Astrocyte (in vitro differentiated cells and primary cell): Measurements from ENCODE around the gene NLRP6. TPM values are rescaled to one million over a fixed set of nuclear protein-coding genes. Genes with fewer than 3 reads are reported as not detected.
"Not testable (repeated sequence)": the region's sequence is repeated elsewhere in the genome, so short reads cannot be mapped to it uniquely, and the experiment has no call there.

Source experiments
- DNase-seq: peaks from one replicate; pipeline ENCODE4 v3.0.0-alpha.2; 2010; ENCODE audit warnings: low read depth
- FAIRE-seq: peaks from 2 replicates; lab custom pipeline; 2011; peaks lifted over from hg19 to GRCh38; lab: Jason Lieb, UNC
- H2AFZ ChIP-seq: 2 replicates; pipeline ENCODE4 v1.6.0; 2012; ENCODE audit warnings: low read depth, low read length, inconsistent platforms
- H3K27ac ChIP-seq: 2 replicates; pipeline ENCODE4 v1.5.1; 2011; ENCODE audit warnings: low read depth, low read length, inconsistent platforms
- H3K27me3 ChIP-seq: 2 replicates; pipeline ENCODE4 v1.6.0; 2011; ENCODE audit warnings: low read length, inconsistent platforms; ENCODE audit not compliant: insufficient read depth
- H3K36me3 ChIP-seq: 2 replicates; pipeline ENCODE4 v1.5.1; 2011; ENCODE audit warnings: low read length, inconsistent platforms; ENCODE audit not compliant: insufficient read depth
- H3K4me1 ChIP-seq: 2 replicates; pipeline ENCODE4 v1.5.1; 2011; ENCODE audit warnings: low read length, inconsistent platforms; ENCODE audit not compliant: insufficient read depth
- H3K4me2 ChIP-seq: 2 replicates; pipeline ENCODE4 v1.6.0; 2012; ENCODE audit warnings: low read length, inconsistent platforms
- H3K4me3 ChIP-seq: 2 replicates; pipeline ENCODE4 v1.5.1; 2011; ENCODE audit warnings: low read depth, mild to moderate bottlenecking, low read length, inconsistent platforms; ENCODE audit not compliant: insufficient read depth
- H3K79me2 ChIP-seq: 2 replicates; pipeline ENCODE4 v1.6.0; 2012; ENCODE audit warnings: mild to moderate bottlenecking, low read length, inconsistent platforms; ENCODE audit not compliant: insufficient read depth
- H3K9ac ChIP-seq: 2 replicates; pipeline ENCODE4 v1.6.0; 2012; ENCODE audit warnings: mild to moderate bottlenecking, low read length, inconsistent platforms
- H3K9me3 ChIP-seq: 2 replicates; pipeline ENCODE4 v1.5.1; 2012; ENCODE audit warnings: low read depth, mild to moderate bottlenecking, low read length, inconsistent platforms; ENCODE audit not compliant: insufficient read depth
- H4K20me1 ChIP-seq: 2 replicates; pipeline ENCODE4 v1.6.0; 2012; ENCODE audit warnings: low read length, inconsistent platforms; ENCODE audit not compliant: insufficient read depth
- H3K27ac Mint-ChIP-seq: one replicate; pipeline ENCODE4 v1.8.0; 2021; ENCODE audit warnings: mild to moderate bottlenecking, mixed read lengths; ENCODE audit not compliant: unreplicated experiment
- H3K27me3 Mint-ChIP-seq: one replicate; pipeline ENCODE4 v1.8.0; 2021; ENCODE audit warnings: low read depth, mixed read lengths; ENCODE audit not compliant: unreplicated experiment
- H3K36me3 Mint-ChIP-seq: one replicate; pipeline ENCODE4 v1.8.0; 2021; ENCODE audit warnings: low read depth, mixed read lengths; ENCODE audit not compliant: unreplicated experiment
- H3K4me1 Mint-ChIP-seq: one replicate; pipeline ENCODE4 v1.8.0; 2021; ENCODE audit warnings: low read depth, mixed read lengths; ENCODE audit not compliant: unreplicated experiment
- H3K4me3 Mint-ChIP-seq: one replicate; pipeline ENCODE4 v1.8.0; 2021; ENCODE audit warnings: mild to moderate bottlenecking, moderate library complexity, mixed read lengths; ENCODE audit not compliant: unreplicated experiment
- H3K9me3 Mint-ChIP-seq: one replicate; pipeline ENCODE4 v1.8.0; 2021; ENCODE audit warnings: mild to moderate bottlenecking, mixed read lengths; ENCODE audit not compliant: unreplicated experiment
- EZH2 ChIP-seq: IDR thresholded peaks from 2 replicates; pipeline ENCODE4 v1.6.1; 2012; ENCODE audit warnings: mild to moderate bottlenecking, low read length, inconsistent platforms; ENCODE audit not compliant: insufficient read depth
- total RNA-seq: library from RNA; stranded (reverse); gene quantifications from 2 replicates; pipeline ENCODE4 v1.2.1, GENCODE V29; 2021
- TF ChIP-seq, protein P1 (sequence below): IDR thresholded peaks from 2 replicates; pipeline ENCODE4 v1.5.1; 2011; ENCODE audit warnings: low read depth, mild to moderate bottlenecking, inconsistent platforms, low read length, moderate library complexity; ENCODE audit not compliant: insufficient read depth

Gene NLRP6
- total RNA-seq, 1 donor from 2014 or later, result not detected

DNA sequence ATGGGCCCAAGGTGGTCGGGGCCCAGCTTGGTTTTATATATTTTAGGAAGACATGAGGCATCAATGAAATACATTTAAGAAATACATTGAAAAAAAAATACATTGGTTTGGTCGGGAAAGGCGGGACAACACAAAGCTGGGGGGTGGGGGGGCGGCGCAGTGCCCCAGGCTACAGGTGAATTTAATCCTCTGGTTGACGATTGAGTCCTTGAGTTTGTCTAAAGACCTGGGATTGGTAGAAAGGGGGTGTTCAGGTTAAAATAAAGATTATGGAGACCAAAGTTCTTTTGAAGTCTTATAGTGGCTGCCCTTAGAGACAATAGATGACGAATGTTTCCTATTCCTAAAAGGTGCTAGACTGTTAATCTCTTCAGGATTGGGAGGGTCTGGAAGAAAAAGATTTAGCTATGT, 38.7 kb downstream of the NLRP6 start:
- peak overlapping the region; percentile 91 for H3K4me3 Mint-ChIP-seq
- no peaks in the 10 kb centered on the region for H3K9me3 ChIP-seq
- H4K20me1 ChIP-seq, result no peaks in the 10 kb centered on the region
- H2AFZ ChIP-seq, result no peak overlapping the region
- DNase-seq (no peak), FAIRE-seq (no peak)
- no peaks in the 10 kb centered on the region for H3K36me3 ChIP-seq
- no peaks in the 10 kb centered on the region for H3K27me3 Mint-ChIP-seq
- no peak overlapping the region for H3K4me3 ChIP-seq
- peak overlapping the region; percentile 88 for H3K27ac Mint-ChIP-seq
- H3K27ac ChIP-seq, result no peak overlapping the region
- peaks cover 28% of the 10 kb centered on the region for H3K4me1 Mint-ChIP-seq
- peaks cover 13% of the 10 kb centered on the region for H3K4me1 ChIP-seq
- H3K27me3 ChIP-seq, result peaks cover 26% of the 10 kb centered on the region
- peaks cover 7% of the 10 kb centered on the region for H3K36me3 Mint-ChIP-seq
- no peak overlapping the region for H3K4me2 ChIP-seq
- H3K9me3 Mint-ChIP-seq, result no peaks in the 10 kb centered on the region
- H3K79me2 ChIP-seq, result peaks cover 12% of the 10 kb centered on the region
- H3K9ac ChIP-seq, result no peak overlapping the region
- no peak for TF ChIP-seq EZH2
- TF ChIP-seq, protein P1, sequence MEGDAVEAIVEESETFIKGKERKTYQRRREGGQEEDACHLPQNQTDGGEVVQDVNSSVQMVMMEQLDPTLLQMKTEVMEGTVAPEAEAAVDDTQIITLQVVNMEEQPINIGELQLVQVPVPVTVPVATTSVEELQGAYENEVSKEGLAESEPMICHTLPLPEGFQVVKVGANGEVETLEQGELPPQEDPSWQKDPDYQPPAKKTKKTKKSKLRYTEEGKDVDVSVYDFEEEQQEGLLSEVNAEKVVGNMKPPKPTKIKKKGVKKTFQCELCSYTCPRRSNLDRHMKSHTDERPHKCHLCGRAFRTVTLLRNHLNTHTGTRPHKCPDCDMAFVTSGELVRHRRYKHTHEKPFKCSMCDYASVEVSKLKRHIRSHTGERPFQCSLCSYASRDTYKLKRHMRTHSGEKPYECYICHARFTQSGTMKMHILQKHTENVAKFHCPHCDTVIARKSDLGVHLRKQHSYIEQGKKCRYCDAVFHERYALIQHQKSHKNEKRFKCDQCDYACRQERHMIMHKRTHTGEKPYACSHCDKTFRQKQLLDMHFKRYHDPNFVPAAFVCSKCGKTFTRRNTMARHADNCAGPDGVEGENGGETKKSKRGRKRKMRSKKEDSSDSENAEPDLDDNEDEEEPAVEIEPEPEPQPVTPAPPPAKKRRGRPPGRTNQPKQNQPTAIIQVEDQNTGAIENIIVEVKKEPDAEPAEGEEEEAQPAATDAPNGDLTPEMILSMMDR, result no peak

DNA sequence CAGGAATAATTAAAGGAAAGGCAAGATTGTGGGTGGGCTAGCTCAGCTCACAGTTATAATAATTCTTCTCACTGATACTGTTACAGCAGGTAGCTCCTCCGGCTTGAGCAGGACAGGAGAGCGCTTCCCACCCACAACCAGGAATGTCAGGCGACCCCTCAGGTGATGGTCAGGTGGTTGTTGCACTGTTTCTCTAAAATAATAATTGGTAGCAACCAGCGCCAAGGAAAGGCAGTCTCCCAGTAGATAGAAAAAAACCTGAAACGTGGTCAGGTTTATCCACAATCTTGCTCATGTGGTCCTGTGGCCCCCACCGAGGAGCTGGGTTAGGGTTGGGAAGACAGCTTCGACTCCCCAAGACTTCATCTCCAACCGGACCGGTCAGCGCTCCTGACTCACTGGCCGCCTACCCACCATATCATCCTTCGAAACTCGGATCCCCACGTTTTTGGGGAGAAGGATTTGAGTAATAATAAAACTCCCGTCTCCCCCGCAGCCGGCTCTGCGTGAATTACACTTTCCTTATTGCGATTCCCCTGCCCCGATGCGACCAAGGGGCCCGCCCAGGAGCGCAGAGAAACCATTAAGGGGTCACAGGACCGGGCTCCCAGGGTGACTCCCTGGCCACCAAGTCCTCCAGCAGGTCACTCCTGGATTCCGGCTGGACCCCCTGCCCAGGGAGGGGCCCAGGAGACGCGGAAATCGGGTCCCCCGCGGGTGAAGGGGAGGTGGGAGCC, 39.6 kb downstream of the NLRP6 start:
- not testable (repeated sequence) for H3K36me3 ChIP-seq, FAIRE-seq, H3K4me3 ChIP-seq, H3K27me3 Mint-ChIP-seq, H2AFZ ChIP-seq, DNase-seq, H3K9ac ChIP-seq, H3K9me3 ChIP-seq, H3K9me3 Mint-ChIP-seq, H3K27ac ChIP-seq, H4K20me1 ChIP-seq, H3K36me3 Mint-ChIP-seq
- H3K79me2 ChIP-seq, result peaks cover 12% of the 10 kb centered on the region
- H3K4me2 ChIP-seq, result peak overlapping the region; percentile 39
- Mint-ChIP-seq H3K27ac (peak overlapping the region; percentile 88), H3K4me3 (peak overlapping the region; percentile 91), H3K4me1 (peaks cover 24% of the 10 kb centered on the region)
- peaks cover 13% of the 10 kb centered on the region for H3K4me1 ChIP-seq
- H3K27me3 ChIP-seq, result peaks cover 26% of the 10 kb centered on the region

DNA sequence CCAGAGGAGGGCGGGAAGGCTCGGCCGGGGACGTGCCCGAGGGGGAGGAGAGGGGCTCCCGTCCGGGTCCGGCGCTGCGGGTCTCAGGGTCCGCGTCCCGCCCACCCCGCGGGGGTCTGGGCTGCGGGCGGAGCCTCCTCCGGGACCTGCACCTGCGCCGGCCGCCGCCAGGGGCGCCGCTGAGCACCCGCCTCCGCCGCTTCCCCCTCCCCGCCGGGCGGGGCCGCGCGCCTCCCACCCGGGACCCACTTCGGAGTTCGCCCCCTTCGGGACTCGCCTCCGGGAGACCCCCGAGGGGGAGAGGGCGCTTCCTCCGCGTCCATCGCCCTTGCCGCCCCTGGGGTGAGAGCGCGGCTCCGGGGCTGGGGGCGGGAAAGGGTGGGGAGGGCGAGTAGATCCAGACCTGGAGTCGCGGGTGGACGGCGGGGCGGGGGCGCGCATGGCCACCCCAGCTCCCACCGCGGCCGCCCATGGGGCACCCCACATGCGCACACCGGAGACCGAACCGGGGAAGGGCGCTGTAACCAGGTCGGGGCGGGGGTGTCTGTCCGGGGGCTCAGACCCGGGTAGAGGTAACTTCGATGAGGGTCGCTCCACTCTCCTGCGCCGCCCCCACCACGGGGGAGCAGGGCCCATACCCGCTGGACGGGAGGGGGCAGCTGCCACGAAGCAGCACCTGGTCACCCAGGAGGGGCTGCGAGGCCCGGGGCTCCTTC, 40.4 kb downstream of the NLRP6 start:
- H3K4me1 Mint-ChIP-seq, result peaks cover 18% of the 10 kb centered on the region
- H4K20me1 ChIP-seq, H3K4me3 Mint-ChIP-seq, H3K4me3 ChIP-seq, H3K27ac ChIP-seq, DNase-seq, H3K36me3 ChIP-seq, H3K27me3 Mint-ChIP-seq, H2AFZ ChIP-seq, H3K36me3 Mint-ChIP-seq, H3K9me3 ChIP-seq, H3K9me3 Mint-ChIP-seq, H3K27ac Mint-ChIP-seq, FAIRE-seq: not testable (repeated sequence)
- peaks cover 26% of the 10 kb centered on the region for H3K27me3 ChIP-seq
- H3K4me2 ChIP-seq, result peak overlapping the region; percentile 97
- H3K79me2 ChIP-seq, result peaks cover 12% of the 10 kb centered on the region
- peak overlapping the region; percentile 88 for H3K9ac ChIP-seq
- peaks cover 13% of the 10 kb centered on the region for H3K4me1 ChIP-seq

DNA sequence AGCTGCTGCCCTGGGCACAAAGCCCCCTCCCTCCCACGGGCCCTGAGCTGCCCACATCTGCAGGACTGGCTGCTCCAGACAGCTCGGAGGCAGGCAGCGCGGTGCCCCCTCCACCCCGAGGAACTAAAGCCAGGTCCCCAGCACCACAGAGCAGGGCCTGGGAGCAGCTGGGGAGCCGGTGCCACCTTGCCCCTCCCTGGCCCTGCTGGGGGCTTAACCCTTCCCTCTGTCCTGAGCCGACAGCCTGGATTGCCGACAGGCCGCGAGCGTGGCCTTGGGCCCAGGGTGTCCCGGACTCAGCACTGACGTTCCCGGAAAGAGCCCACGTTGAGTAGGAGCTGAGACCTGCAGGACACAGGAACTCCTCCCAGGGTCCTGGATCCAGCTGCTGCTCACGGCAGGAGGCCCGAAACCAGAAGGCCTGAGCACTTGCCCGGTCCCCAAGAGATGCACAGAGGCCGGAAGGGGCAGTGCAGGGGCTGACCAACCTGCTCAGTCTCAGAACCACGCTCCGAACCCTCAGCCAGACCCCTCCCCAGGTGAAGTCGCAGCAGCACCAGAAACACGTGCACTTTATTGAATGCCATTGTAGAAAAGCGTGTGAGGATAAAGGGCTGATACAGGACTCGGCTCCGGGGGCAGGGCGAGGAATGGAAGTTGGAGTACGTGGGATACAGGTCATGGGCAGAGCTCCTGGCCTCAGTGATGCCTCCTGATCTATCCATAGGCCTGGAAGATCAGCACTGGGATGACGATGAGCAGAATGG, 41.1 kb downstream of the NLRP6 start:
- Mint-ChIP-seq H3K4me1 (peaks cover 18% of the 10 kb centered on the region), H3K27ac (peak overlapping the region; percentile 98), H3K4me3 (peak overlapping the region; percentile 98)
- not testable (repeated sequence) for H3K36me3 ChIP-seq, DNase-seq, FAIRE-seq, H3K9me3 ChIP-seq, H4K20me1 ChIP-seq, H3K36me3 Mint-ChIP-seq, H3K27me3 Mint-ChIP-seq, H3K9me3 Mint-ChIP-seq, H3K4me1 ChIP-seq, H3K27ac ChIP-seq, H2AFZ ChIP-seq
- Histone ChIP-seq H3K4me3 (peak overlapping the region; percentile 55), H3K4me2 (peak overlapping the region; percentile 97), H3K79me2 (peaks cover 12% of the 10 kb centered on the region), H3K9ac (peak overlapping the region; percentile 88), H3K27me3 (peaks cover 26% of the 10 kb centered on the region)

DNA sequence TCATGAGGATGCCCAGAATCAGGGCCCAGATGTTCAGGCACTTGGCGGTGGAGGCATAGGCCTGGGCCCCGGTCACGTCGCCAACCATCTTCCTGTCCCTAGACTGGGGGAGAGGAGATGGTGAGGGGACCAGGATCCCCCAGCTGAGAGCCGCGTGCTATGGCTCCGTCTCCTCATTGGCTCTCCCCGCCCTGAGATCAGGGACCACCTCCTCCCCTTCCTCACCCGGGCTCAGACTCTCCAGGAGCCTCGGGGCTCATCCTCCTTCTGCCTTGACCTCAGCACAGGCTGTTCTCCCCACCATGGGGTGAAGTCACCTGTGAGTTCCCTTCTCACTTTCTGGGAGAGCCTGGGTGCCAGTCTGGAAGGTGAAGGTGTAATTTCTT, 41.7 kb downstream of the NLRP6 start:
- H3K27ac ChIP-seq, result not testable (repeated sequence)

More for the DNA sequence above, 41.7 kb downstream of the NLRP6 start:
- H3K36me3 Mint-ChIP-seq, H2AFZ ChIP-seq, H3K27me3 Mint-ChIP-seq, FAIRE-seq, H3K9me3 ChIP-seq, H3K9me3 Mint-ChIP-seq, H4K20me1 ChIP-seq, H3K4me1 ChIP-seq, H3K36me3 ChIP-seq, DNase-seq: not testable (repeated sequence)
- Mint-ChIP-seq H3K27ac (peak overlapping the region; percentile 98), H3K4me1 (peaks cover 18% of the 10 kb centered on the region), H3K4me3 (peak overlapping the region; percentile 98)
- Histone ChIP-seq H3K4me3 (peak overlapping the region; percentile 76), H3K4me2 (peak overlapping the region; percentile 97), H3K9ac (peak overlapping the region; percentile 88), H3K79me2 (peaks cover 12% of the 10 kb centered on the region), H3K27me3 (peaks cover 25% of the 10 kb centered on the region)
